B cell (primary cell): ENCODE results near the gene MGAT2. TPM values are rescaled to one million over a fixed set of nuclear protein-coding genes. Genes with fewer than 3 reads are reported as not detected.
"Not testable (repeated sequence)": the region's sequence is repeated elsewhere in the genome, so short reads cannot be mapped to it uniquely, and the experiment has no call there.

Experiments used
- ATAC-seq: fragments of 200-7000 bp; cut with Tn5 transposase; one replicate; pipeline ENCODE4 v1.10.0; 2021; ENCODE audit warnings: low read depth, mild to moderate bottlenecking, moderate number of reproducible peaks, moderate library complexity
- CTCF ChIA-PET: fragments of 350-600 bp; sonication (Branson Sonifier 250); formaldehyde crosslinking; loops from one replicate; lab custom pipeline; 2021; ENCODE audit warnings: antibody characterized with exemption, inconsistent platforms; lab: Charles Lee
- POLR2A ChIA-PET: fragments of 350-600 bp; sonication (Branson Sonifier 250); formaldehyde crosslinking; loops from one replicate; lab custom pipeline; 2021; ENCODE audit warnings: antibody characterized with exemption; lab: Charles Lee
- DNase-seq: peaks from one replicate; pipeline ENCODE4 v3.0.0; 2013
- H2AFZ ChIP-seq: 2 replicates; pipeline ENCODE4 v1.6.1; 2012; ENCODE audit warnings: mild to moderate bottlenecking, low read depth, low read length; ENCODE audit not compliant: insufficient read depth, poor library complexity, severe bottlenecking
- H3K27ac ChIP-seq, 2 donors: 1 replicate in 1 of 2; 2 replicates in 1 of 2; pipeline ENCODE4 v1.5.1; 2012 to 2013; ENCODE audit warnings: low read length in 2 of 2, mild to moderate bottlenecking in 2 of 2, moderate library complexity in 1 of 2
- H3K27me3 ChIP-seq, 4 experiments: fragments of 200-600 bp in 1 of 4; sonication (generic) in 1 of 4; replicated peaks in 1 of 4; 1 replicate in 2 of 4; 2 replicates in 2 of 4; pipeline versions ENCODE4 v1.6.1 to v1.7.0; 2013 to 2016; ENCODE audit warnings: low read length in 3 of 4, mild to moderate bottlenecking in 2 of 4, mixed read lengths in 1 of 4, moderate library complexity in 1 of 4; ENCODE audit not compliant: insufficient read depth in 4 of 4, control insufficient read depth in 3 of 4; ENCODE audit errors: control extremely low read depth in 1 of 4
- H3K36me3 ChIP-seq, 2 experiments: replicated peaks in 1 of 2; 1 replicate in 1 of 2; 2 replicates in 1 of 2; pipeline versions ENCODE4 v1.6.1 to v1.7.1; 2013; ENCODE audit warnings: low read length in 1 of 2; ENCODE audit not compliant: insufficient read depth in 2 of 2, control insufficient read depth in 1 of 2; ENCODE audit errors: control extremely low read depth in 1 of 2, extremely low read depth in 1 of 2
- H3K4me1 ChIP-seq, 2 donors: fragments of 200-600 bp in 1 of 2; sonication (generic) in 1 of 2; 1 replicate in 1 of 2; 2 replicates in 1 of 2; pipeline versions ENCODE4 v1.5.1 to v1.6.1; 2013 to 2017; ENCODE audit warnings: low read length in 2 of 2; ENCODE audit not compliant: control insufficient read depth in 2 of 2, insufficient read depth in 2 of 2
- H3K4me2 ChIP-seq: replicated peaks from 2 replicates; pipeline ENCODE3; 2012; ENCODE audit warnings: mild to moderate bottlenecking, low read depth, low read length; ENCODE audit not compliant: poor library complexity, severe bottlenecking
- H3K4me3 ChIP-seq, 5 experiments: fragments of 200-600 bp in 1 of 5; sonication (generic) in 1 of 5; 1 replicate in 3 of 5; 2 replicates in 2 of 5; pipeline versions ENCODE4 v1.5.1 to v1.7.0; 2011 to 2016; ENCODE audit warnings: low read length in 4 of 5, mild to moderate bottlenecking in 4 of 5, low read depth in 2 of 5, control low read depth in 1 of 5, moderate library complexity in 1 of 5; ENCODE audit not compliant: insufficient read depth in 1 of 5; ENCODE audit errors: control extremely low read depth in 1 of 5, extremely low read depth in 1 of 5
- H3K79me2 ChIP-seq: fragments of 200-600 bp; sonication (generic); one replicate; pipeline ENCODE4 v1.6.0; 2016; ENCODE audit warnings: low read length; ENCODE audit not compliant: control insufficient read depth, insufficient read depth
- H3K9ac ChIP-seq: fragments of 200-600 bp; sonication (generic); 2 replicates; pipeline ENCODE4 v1.6.1; 2017; ENCODE audit warnings: mild to moderate bottlenecking, low read length, moderate library complexity
- H3K9me3 ChIP-seq, 3 donors: one replicate each; pipeline versions ENCODE4 v1.6.1 to v1.7.1; 2013; ENCODE audit warnings: low read length in 2 of 3; ENCODE audit not compliant: control insufficient read depth in 2 of 3, insufficient read depth in 1 of 3; ENCODE audit errors: control extremely low read depth in 1 of 3
- H4K20me1 ChIP-seq: 2 replicates; pipeline ENCODE4 v1.6.0; 2012; ENCODE audit warnings: mild to moderate bottlenecking, low read length; ENCODE audit not compliant: insufficient read depth, control insufficient read depth, poor library complexity, severe bottlenecking
- H3K27ac Mint-ChIP-seq: one replicate; pipeline ENCODE4 v1.8.0; 2021; ENCODE audit warnings: mixed read lengths
- H3K27me3 Mint-ChIP-seq: one replicate; pipeline ENCODE4 v1.8.0; 2021; ENCODE audit warnings: mixed read lengths
- H3K4me1 Mint-ChIP-seq: one replicate; pipeline ENCODE4 v1.8.0; 2021; ENCODE audit warnings: mixed read lengths
- H3K4me3 Mint-ChIP-seq: one replicate; pipeline ENCODE4 v1.8.0; 2021; ENCODE audit warnings: mixed read lengths
- H3K9me3 Mint-ChIP-seq: one replicate; pipeline ENCODE4 v1.8.0; 2022; ENCODE audit warnings: mixed read lengths; ENCODE audit not compliant: insufficient read depth
- EZH2 ChIP-seq: IDR thresholded peaks from 2 replicates; pipeline ENCODE4 v1.6.1; 2012; ENCODE audit warnings: borderline replicate concordance, low read depth, mild to moderate bottlenecking, moderate library complexity, low read length; ENCODE audit not compliant: insufficient read depth, poor library complexity, severe bottlenecking
- WGBS: methylation state at CpG from one replicate; pipeline ENCODE4 v1.1.5; 2013; ENCODE audit warnings: missing lambda C conversion rate; ENCODE audit not compliant: insufficient coverage; 5-methylcytosine and 5-hydroxymethylcytosine counted together
- intact Hi-C: fragments of 100-400 bp; cut with micrococcal nuclease; formaldehyde crosslinking; loops from one replicate; pipeline ENCODE4 v1.10.0; 2022
- polyA plus RNA-seq: library from polyadenylated mRNA; depleted of rRNA; stranded (reverse); fragments of >200 nt; gene quantifications from 2 replicates; pipeline ENCODE4 v1.2.3, GENCODE V29; 2012
- total RNA-seq, 2 donors: library from RNA; stranded (reverse); fragments of 120-200 nt in 1 of 2; gene quantifications; 1 replicate in 1 of 2; 2 replicates in 1 of 2; pipeline versions ENCODE4 v1.2.3 to v1.2.4, GENCODE V29; 2013 to 2022
- TF ChIP-seq, protein P1 (sequence below): fragments of 200-600 bp; IDR thresholded peaks from one replicate; pipeline ENCODE4 v1.8.0; 2022; ENCODE audit warnings: antibody characterized with exemption, mild to moderate bottlenecking

Gene MGAT2
- total and polyA plus RNA-seq, 2 donors (not counting 1 experiment from before 2014, with no cell fraction given) = 12.3 to 39.9 TPM

DNA sequence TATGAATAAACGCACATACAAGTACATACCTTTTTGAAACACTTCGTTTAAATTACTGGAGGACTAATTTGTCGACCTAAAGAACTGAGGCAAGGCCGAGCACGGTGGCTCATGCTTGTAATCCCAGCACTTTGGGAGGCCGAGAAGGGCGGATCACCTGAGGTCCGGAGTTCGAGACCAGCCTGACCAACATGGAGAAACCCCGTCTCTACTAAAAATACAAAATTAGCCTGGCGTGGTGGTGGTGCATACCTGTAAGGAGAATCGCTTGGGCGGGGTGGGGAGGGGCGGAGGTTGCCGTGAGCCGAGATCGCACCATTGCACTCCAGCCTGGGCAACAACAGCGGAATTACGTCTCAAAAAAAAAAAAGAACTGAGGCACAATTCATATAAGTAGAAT is 1.3 kb upstream of the MGAT2 start:
- Mint-ChIP-seq H3K27ac (peak overlapping the region; percentile 99), H3K4me3 (peak overlapping the region; percentile 99), H3K4me1 (peaks cover 52% of the 10 kb centered on the region)
- peak overlapping the region; percentile 88 for H3K4me2 ChIP-seq
- H3K27me3 Mint-ChIP-seq, H2AFZ ChIP-seq, ATAC-seq, DNase-seq, intact Hi-C loops, H3K9me3 Mint-ChIP-seq, H3K9me3 ChIP-seq, H3K27me3 ChIP-seq: not testable (repeated sequence)
- H3K36me3 ChIP-seq = peaks cover 6 to 19% of the 10 kb centered on the region in 2 experiments
- peaks cover 42% of the 10 kb centered on the region for H4K20me1 ChIP-seq
- H3K9ac ChIP-seq = peak overlapping the region; percentile 94
- 65% methylated on average over 11 of the region's 19 CpGs for WGBS
- POLR2A ChIA-PET = interaction anchor here (0.8 to 3.4 kb wide), 5 partner anchors 9 to 148 kb away, joined by 4 to 88 read pairs (median 53); partner anchors contain the start of genes DNAAF2, KLHDC2, LRR1 and RPS29
- H3K79me2 ChIP-seq = peaks cover 74% of the 10 kb centered on the region
- H3K27ac ChIP-seq = peak overlapping the region in 1 of 2 donors; percentile 96
- H3K4me3 ChIP-seq = peak overlapping the region in 4 of 5 experiments; percentile 90 to 99 (median 98)
- CTCF ChIA-PET = interaction anchor here (2.0 to 3.1 kb wide), 3 partner anchors 33 to 233 kb away, joined by 10 to 57 read pairs (median 18); partner anchors contain the start of genes KLHDC2, NEMF and RPS29
- H3K4me1 ChIP-seq = peaks cover 30 to 43% of the 10 kb centered on the region in 2 donors

DNA sequence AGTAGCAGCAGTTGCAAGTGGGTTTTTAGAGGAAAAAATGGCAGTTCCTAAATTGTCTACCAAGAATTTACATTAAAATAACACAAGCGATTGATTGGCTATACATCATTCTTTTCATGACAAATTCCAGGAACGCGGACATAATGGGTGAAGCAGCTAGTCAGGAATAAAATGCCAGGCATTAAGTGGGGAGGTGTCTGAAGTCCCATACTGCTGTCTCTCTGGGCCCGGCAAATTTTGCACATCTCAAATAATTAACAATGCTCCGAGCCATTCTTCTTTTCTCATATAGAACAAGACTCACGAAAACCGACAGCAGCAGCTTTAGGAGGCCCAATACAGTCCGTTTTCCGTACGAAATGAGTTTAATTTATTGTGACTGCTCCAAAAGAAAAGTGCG is 869 bp upstream of the MGAT2 start:
- H4K20me1 ChIP-seq = peaks cover 42% of the 10 kb centered on the region
- intact Hi-C loops = loop anchor here (1.0 kb wide), 6 partner anchors 15 to 693 kb away; partner anchors contain the start of genes DMAC2L, L2HGDH, LRR1 and POLE2
- peak overlapping the region; percentile 76 for H2AFZ ChIP-seq
- peak overlapping the region; percentile 88 for H3K4me2 ChIP-seq
- ATAC-seq (no peak), DNase-seq (no peak)
- H3K9ac ChIP-seq = peak overlapping the region; percentile 94
- Mint-ChIP-seq H3K9me3 (no peaks in the 10 kb centered on the region), H3K4me3 (peak overlapping the region; percentile 99), H3K27me3 (no peaks in the 10 kb centered on the region), H3K4me1 (peaks cover 54% of the 10 kb centered on the region), H3K27ac (peak overlapping the region; percentile 99)
- no peaks in the 10 kb centered on the region for H3K9me3 ChIP-seq
- peaks cover 31 to 44% of the 10 kb centered on the region in 2 donors for H3K4me1 ChIP-seq
- H3K36me3 ChIP-seq = peaks cover 6 to 19% of the 10 kb centered on the region in 2 experiments
- TF ChIP-seq, protein P1, sequence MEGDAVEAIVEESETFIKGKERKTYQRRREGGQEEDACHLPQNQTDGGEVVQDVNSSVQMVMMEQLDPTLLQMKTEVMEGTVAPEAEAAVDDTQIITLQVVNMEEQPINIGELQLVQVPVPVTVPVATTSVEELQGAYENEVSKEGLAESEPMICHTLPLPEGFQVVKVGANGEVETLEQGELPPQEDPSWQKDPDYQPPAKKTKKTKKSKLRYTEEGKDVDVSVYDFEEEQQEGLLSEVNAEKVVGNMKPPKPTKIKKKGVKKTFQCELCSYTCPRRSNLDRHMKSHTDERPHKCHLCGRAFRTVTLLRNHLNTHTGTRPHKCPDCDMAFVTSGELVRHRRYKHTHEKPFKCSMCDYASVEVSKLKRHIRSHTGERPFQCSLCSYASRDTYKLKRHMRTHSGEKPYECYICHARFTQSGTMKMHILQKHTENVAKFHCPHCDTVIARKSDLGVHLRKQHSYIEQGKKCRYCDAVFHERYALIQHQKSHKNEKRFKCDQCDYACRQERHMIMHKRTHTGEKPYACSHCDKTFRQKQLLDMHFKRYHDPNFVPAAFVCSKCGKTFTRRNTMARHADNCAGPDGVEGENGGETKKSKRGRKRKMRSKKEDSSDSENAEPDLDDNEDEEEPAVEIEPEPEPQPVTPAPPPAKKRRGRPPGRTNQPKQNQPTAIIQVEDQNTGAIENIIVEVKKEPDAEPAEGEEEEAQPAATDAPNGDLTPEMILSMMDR = no peak
- TF ChIP-seq EZH2 = no peak
- CTCF ChIA-PET = interaction anchor here (0.7 to 6.8 kb wide), 15 partner anchors 10 to 233 kb away, joined by 3 to 93 read pairs (median 4); partner anchors contain the start of genes DNAAF2, KLHDC1, KLHDC2 and LRR1
- H3K4me3 ChIP-seq = peak overlapping the region; percentile 90 to 99 (median 97)
- WGBS = 0% methylated on average over 1 of the region's 11 CpGs
- H3K79me2 ChIP-seq = peaks cover 76% of the 10 kb centered on the region
- peak overlapping the region; percentile 96 to 98 for H3K27ac ChIP-seq
- no peaks in the 10 kb centered on the region for H3K27me3 ChIP-seq
- POLR2A ChIA-PET = interaction anchor here (0.8 to 3.4 kb wide), 8 partner anchors 10 to 384 kb away, joined by 3 to 88 read pairs (median 12); partner anchors contain the start of genes DNAAF2, KLHDC2, LRR1 and RPS29
